Brain pericyte (primary cell): ENCODE results near the gene PNMA8C.
"Not testable (repeated sequence)": the region's sequence is repeated elsewhere in the genome, so short reads cannot be mapped to it uniquely, and the experiment has no call there.

Experiments used
- DNase-seq: peaks from one replicate; pipeline ENCODE4 v3.0.0-alpha.2; 2012; ENCODE audit warnings: low read depth, low spot score

PNMA8C gene

GRCh38 chr19:46411925-46412649 lies 16.6 kb downstream of the PNMA8C start:
- no peak for DNase-seq

- DNase-seq = no peak
Measured at GRCh38 chr19:46411088-46411924, 17.4 kb downstream of the PNMA8C start.

- DNase-seq = no peak
Measured at GRCh38 chr19:46410205-46411087, 18.3 kb downstream of the PNMA8C start.

GRCh38 chr19:46409191-46409590 lies 19.5 kb downstream of the PNMA8C start:
- DNase-seq = no peak

GRCh38 chr19:46408664-46409039 lies 20.1 kb downstream of the PNMA8C start:
- no peak for DNase-seq

GRCh38 chr19:46407856-46408663 lies 20.7 kb downstream of the PNMA8C start:
- no peak for DNase-seq

- no peak for DNase-seq
Measured at GRCh38 chr19:46406976-46407375, 21.8 kb downstream of the PNMA8C start.

GRCh38 chr19:46404753-46405468 lies 23.8 kb downstream of the PNMA8C start:
- no peak for DNase-seq

GRCh38 chr19:46404055-46404752 lies 24.5 kb downstream of the PNMA8C start:
- no peak for DNase-seq

- DNase-seq = no peak
Measured at GRCh38 chr19:46402725-46403124, 26.0 kb downstream of the PNMA8C start.

DNA sequence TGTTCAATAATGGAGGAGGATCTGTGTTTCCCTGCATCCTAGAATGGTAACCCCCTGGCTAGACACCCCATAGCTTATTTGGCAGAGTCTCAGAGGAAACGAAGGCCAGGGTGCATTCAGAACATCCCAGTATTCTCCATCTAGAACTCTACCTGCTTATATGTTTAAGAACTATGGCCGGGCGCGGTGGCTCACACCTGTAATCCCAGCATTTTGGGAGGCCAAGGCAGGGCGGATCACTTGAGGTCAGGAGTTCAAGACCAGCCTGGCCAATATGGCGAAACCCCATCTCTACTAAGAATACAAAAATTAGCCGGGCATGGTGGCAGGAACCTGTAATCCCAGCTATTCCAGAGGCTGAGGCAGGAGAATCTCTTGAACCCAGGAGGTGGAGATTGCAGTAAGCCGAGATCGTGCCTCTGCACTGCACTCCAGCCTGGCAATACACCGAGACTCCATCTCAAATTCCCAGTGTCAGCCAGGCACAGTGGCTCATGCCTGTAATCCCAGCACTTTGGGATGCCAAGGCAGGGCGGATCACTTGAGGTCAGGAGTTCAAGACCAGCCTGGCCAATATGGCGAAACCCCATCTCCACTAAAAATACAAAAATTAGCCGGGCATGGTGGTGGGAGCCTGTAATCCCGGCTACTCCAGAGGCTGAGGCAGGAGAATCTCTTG lies 30.8 kb downstream of the PNMA8C start:
- DNase-seq = not testable (repeated sequence)

GRCh38 chr19:46394402-46394797 lies 34.3 kb downstream of the PNMA8C start:
- DNase-seq = no peak

DNA sequence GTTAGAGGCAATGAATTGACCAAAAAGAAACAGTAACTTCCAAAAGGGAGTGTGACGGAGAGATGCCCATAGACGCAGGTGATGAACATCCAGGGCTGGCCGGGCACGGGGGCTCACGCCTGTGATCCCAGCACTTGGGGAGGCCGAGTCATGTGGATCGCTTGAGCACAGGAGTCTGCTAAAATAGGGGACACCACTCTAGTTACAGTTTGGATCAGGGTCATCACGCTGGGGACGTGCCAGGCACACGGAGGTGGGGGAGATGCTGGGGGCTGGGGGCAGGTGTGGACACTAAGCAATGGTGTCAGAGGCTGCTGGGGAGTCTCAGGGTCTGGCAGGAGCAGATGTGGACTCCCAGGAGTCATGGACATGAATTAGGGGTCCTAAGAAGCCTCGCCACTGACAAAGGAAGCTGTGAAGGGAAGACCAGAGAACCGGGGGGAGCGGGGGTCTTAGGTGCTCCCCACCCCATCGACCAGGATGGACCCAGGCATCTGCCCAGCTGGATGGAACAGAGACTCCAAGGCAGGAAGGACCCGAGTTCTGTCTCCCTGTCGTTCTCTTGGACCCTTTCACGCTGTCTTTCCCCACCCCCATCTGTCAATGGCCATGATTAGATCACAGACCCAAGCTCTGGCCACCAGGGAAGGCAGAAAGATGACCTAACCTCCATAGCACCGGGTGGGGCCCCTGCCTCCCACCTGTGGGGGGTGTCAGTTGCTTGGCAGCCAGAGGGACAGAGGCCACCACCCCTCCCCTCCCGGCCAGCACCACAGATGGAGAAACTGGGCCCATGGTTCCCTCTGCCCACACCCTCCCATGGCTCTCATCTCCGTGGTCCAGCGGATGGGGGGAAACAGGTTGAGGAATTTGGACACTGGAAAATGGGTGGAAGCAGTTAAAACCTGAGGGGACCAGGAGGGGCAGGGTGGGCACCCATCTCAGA lies 35.0 kb downstream of the PNMA8C start:
- DNase-seq = no peak

DNA sequence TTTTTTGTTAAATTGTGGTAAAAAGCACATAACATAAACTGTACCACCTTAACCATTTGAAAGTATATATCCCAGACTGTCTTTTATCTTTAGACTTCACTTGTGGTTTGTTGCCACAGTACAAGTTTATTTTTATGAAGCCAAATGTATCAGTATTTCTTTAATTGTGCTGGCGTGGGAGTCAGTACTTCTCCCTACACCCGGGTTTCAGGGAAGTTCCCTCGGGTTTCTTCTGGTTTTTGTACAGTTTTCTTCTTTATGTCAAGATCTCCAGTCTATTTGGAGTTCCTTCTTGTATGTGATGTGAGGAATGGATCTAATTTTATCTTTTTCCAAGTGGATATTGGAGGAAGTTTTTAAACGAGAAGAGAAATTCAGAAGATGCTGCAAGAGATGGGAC lies 35.9 kb downstream of the PNMA8C start:
- no peak for DNase-seq

DNA sequence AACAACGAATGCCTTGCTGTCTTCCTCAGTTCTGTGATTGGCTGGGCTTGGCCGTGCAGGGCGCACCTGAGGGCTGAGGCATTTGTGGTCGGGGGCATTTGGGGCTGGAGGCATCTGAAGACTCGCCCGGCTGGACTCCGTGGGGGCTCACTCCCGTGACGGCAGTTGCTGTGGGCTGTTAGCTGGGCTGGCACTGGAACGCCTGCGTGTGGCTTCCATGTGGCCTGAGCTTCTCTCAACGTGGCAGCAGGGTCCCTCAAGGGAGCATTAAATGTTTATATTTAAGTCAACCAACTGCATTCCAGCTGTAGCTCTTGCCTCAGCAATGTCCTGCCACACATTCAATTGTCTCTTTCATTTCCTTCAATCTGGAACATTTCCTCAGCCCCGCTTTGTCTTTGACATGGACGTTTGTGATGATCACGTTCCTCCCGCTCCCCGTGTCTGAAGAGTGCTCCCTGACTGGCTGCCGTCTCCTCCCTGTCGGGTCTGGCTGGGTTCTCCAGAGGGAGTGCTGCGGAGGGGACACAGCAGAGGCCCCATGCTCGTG lies 36.4 kb downstream of the PNMA8C start:
- no peak for DNase-seq

DNA sequence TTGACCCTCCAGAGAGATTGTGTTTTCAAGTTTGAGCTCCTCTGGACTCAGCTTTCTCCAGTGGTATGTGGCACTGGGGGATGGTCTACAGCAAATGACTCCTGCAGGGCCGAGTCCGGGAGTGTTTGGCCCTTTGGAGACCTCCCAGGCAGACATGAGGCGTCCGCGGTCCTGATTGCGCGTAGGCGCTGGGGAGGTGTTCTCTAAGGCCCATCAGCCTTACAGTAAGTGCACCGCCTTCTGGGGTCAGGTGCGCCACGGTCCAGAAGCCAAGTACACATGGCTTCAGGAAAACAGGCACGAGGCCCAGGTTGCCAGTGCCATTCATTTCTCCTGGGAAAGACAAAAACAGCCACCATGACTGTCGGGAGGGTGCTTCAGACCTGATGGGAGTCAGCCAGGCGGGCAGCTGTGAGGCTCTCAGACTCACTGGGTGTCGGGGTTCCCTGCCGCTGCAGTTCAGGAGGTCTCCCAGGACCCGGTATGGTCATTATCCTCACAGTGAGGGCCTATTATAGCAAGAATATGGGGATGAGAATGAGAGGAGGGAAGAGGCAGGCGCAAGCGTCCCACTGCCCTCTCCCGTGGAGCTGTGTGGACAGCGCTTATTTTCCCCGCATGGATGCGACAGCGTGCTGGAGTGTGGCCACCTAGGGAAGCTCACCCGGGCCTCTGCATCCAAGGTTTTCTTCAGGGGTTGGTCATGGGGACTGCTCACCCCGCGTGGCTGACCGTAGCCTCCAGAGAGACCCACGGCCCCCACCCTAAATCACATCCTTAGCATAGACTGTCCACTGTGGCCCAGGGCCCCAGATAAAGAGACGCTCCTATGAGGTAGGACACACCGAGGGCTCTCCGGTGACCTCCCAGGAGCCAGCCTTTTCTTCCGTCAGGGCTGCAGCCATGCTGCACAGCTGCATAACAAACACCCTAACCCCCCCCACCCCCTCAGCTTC lies 37.2 kb downstream of the PNMA8C start:
- DNase-seq = no peak

- DNase-seq = no peak
Measured at GRCh38 chr19:46390866-46391265, 37.9 kb downstream of the PNMA8C start.
